Thymus (tissue), 11 donors: Measurements from ENCODE around the gene EMC8. TPM values are rescaled to one million over a fixed set of nuclear protein-coding genes. Genes with fewer than 3 reads are reported as not detected.
"Not testable (repeated sequence)": the region's sequence is repeated elsewhere in the genome, so short reads cannot be mapped to it uniquely, and the experiment has no call there.

Source experiments
- DNase-seq, 9 donors: peaks; one replicate each; pipeline ENCODE4 v3.0.0-alpha.2; 2013; ENCODE audit warnings: low spot score in 9 of 9, low read depth in 6 of 9, missing footprints in 1 of 9
- H3K27ac ChIP-seq, 2 donors: one replicate each; pipeline ENCODE4 v1.5.1; 2013; ENCODE audit warnings: control low read depth in 1 of 2, low read depth in 1 of 2, low read length in 1 of 2, mild to moderate bottlenecking in 1 of 2, moderate library complexity in 1 of 2
- H3K27me3 ChIP-seq, 2 donors: one replicate each; pipeline ENCODE4 v1.5.1; 2013; ENCODE audit warnings: low read length in 1 of 2; ENCODE audit not compliant: control insufficient read depth in 2 of 2, insufficient read depth in 1 of 2
- H3K36me3 ChIP-seq, 2 donors: one replicate each; pipeline ENCODE4 v1.5.1; 2013; ENCODE audit warnings: low read length in 1 of 2, mild to moderate bottlenecking in 1 of 2, moderate library complexity in 1 of 2; ENCODE audit not compliant: control insufficient read depth in 2 of 2, insufficient read depth in 2 of 2
- H3K4me1 ChIP-seq, 2 donors: one replicate each; pipeline ENCODE4 v1.5.1; 2013; ENCODE audit warnings: low read length in 2 of 2; ENCODE audit not compliant: control insufficient read depth in 2 of 2, insufficient read depth in 2 of 2
- H3K4me3 ChIP-seq, 2 donors: one replicate each; pipeline ENCODE4 v1.5.1; 2013; ENCODE audit warnings: low read length in 2 of 2, control low read depth in 1 of 2, mild to moderate bottlenecking in 1 of 2
- H3K9me3 ChIP-seq, 2 donors: one replicate each; pipeline ENCODE4 v1.5.1; 2013; ENCODE audit warnings: low read length in 1 of 2, mild to moderate bottlenecking in 1 of 2; ENCODE audit not compliant: control insufficient read depth in 2 of 2, insufficient read depth in 1 of 2
- WGBS: extraction: QIAGEN DNeasy Blood & Tissue Kit; methylation state at CpG from one replicate; pipeline ENCODE4 v1.1.7; 2013; 5-methylcytosine and 5-hydroxymethylcytosine counted together
- polyA plus RNA-seq: library from polyadenylated mRNA; stranded (reverse); fragments of 200-250 nt; gene quantifications from one replicate; pipeline ENCODE4 v1.2.3, GENCODE V29; 2013
- total RNA-seq: library from RNA; stranded (reverse); fragments of 120-200 nt; gene quantifications from one replicate; pipeline ENCODE4 v1.2.4, GENCODE V29; 2013
- donor health status: healthy.

The EMC8 gene
- total and polyA plus RNA-seq, 2 donors: 16.8 to 22.2 TPM

DNA sequence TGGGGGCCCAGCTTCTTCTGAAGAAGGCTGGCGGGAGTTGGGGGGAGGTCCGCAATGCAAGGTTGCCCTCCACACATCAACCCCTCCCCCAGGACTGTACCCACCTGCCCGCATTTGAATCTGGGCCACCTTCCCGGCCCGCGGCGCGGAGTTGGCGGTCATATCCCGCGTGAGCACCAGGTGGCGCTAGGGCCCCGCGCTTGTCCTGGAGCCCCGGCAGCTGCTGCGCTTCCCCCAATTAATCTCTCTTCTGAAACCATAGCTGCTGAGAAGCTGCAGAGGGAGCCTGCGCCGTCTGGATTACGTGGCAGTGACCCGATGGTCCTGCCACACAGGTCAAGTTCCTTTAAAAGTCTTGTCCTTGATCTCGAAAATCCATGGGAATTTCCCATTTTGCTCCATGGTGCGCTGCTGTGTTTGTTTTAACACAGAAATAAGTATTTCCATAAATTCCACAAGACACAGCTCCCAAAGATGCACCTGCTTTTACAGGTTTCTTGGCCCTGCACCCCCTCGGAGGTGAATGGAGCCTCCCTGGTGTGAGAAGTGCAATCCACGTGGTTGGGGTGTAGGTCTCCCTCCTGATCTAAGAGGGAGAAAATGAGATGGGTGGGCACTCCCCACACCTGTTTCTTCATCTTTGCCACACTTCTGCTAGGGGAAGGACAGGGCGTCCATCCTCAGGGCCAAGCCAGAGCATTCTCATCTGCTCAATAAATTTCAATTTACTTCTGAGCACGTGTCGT is 22.2 kb upstream of the EMC8 start:
- 18% methylated on average over 27 of the region's 27 CpGs for WGBS
- DNase-seq: peak in 8 of 9 donors; percentile 42 to 78 (median 62)
- H3K36me3 ChIP-seq: no peaks in the 10 kb centered on the region
- H3K9me3 ChIP-seq: peaks cover 0 to 2% of the 10 kb centered on the region in 2 donors
- H3K27ac ChIP-seq: no peak overlapping the region
- H3K4me1 ChIP-seq: peaks cover 0 to 8% of the 10 kb centered on the region in 2 donors
- H3K27me3 ChIP-seq: peaks cover 9 to 24% of the 10 kb centered on the region in 2 donors
- no peak overlapping the region for H3K4me3 ChIP-seq

DNA sequence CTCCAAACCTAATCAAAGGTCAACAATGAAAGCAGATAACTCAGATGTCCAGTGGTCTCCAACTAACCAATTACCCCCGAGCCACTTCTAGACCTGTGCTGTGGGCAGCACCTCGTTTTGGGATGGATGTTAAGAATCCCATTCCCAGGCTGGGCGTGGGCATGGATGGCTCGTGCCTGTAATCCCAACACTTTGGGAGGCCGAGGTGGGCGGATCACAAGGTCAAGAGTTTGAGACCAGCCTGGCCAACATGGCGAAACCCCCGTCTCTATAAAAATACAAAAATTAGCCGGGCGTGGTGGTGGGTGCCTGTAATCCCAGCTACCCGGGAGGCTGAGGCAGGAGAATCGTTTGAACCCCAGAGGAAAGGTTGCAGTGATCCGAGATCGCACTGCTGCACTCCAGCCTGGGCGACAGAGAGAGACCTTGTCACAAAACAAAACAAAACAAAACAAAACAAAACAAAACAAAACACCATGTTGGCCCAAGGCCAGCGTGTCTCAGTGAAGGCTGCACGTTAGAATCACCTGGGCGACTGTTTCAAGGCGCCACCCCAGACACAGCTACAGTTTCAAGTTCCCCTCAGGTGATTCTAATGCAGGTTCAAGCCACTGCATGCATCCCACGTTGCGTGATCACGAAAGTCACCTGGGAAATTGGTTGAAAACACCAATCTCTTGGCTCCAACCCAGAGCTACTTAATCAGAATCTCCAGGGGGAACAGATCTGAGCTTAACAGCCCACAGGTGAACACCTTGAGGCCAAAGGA is 21.4 kb upstream of the EMC8 start:
- Histone ChIP-seq H3K27me3 (peaks cover 9 to 18% of the 10 kb centered on the region in 2 donors), H3K27ac (no peak overlapping the region), H3K36me3 (no peaks in the 10 kb centered on the region), H3K4me3 (no peak overlapping the region), H3K9me3 (peaks cover 0 to 2% of the 10 kb centered on the region in 2 donors), H3K4me1 (peaks cover 0 to 8% of the 10 kb centered on the region in 2 donors)
- no peak for DNase-seq
- WGBS: 78% methylated on average over 22 of the region's 22 CpGs

DNA sequence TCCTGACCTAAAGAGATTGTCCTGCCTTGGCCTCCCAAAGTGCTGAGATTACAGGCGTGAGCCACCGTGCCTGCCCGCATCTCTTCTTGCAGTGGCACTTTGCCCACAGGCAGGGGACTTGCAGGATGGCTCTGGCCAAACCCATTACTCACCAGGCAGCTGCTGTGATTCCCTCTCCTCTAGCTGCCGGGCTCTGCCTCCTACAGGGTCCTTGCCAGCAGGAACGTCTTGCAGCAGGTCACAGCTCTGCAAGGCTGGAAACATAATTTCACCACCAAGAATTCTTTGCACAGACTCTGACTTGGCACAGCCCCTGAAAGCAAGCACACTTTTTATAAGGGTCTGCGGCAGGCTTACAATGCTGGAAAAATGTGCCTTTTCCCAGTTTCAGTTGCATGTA is 20.4 kb upstream of the EMC8 start:
- Histone ChIP-seq H3K27ac (no peak overlapping the region), H3K27me3 (peaks cover 9 to 18% of the 10 kb centered on the region in 2 donors), H3K4me1 (peaks cover 0 to 8% of the 10 kb centered on the region in 2 donors), H3K4me3 (no peak overlapping the region), H3K9me3 (peaks cover 0 to 2% of the 10 kb centered on the region in 2 donors), H3K36me3 (no peaks in the 10 kb centered on the region)
- no peak for DNase-seq
- WGBS: 90% methylated on average over 6 of the region's 6 CpGs

DNA sequence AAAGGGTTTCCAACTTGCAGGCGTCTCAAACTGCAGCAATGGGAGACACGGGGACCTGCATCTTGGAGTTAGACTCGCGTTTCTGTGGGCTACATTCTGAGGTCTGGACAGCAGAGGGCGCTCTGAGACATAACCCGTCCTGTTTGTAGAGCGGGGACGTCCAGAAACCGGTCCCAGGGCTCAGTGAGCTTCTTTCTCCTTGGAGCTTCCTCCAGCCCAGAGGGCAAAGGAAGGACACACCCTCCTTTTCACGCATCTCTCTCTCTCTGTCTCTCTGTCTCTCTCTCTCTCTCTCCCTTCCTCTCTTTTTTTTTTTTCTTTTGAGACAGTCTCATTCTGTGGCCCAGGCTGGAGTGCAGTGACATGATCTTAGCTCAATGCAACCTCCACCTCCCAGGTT is 19.9 kb upstream of the EMC8 start:
- H3K27ac ChIP-seq: no peak overlapping the region
- no peak overlapping the region for H3K4me3 ChIP-seq
- 2% methylated on average over 10 of the region's 10 CpGs for WGBS
- no peaks in the 10 kb centered on the region for H3K36me3 ChIP-seq
- peak; percentile 32 to 88 (median 76) for DNase-seq
- peaks cover 10 to 18% of the 10 kb centered on the region in 2 donors for H3K27me3 ChIP-seq
- peaks cover 0 to 8% of the 10 kb centered on the region in 2 donors for H3K4me1 ChIP-seq
- H3K9me3 ChIP-seq: peaks cover 0 to 2% of the 10 kb centered on the region in 2 donors

DNA sequence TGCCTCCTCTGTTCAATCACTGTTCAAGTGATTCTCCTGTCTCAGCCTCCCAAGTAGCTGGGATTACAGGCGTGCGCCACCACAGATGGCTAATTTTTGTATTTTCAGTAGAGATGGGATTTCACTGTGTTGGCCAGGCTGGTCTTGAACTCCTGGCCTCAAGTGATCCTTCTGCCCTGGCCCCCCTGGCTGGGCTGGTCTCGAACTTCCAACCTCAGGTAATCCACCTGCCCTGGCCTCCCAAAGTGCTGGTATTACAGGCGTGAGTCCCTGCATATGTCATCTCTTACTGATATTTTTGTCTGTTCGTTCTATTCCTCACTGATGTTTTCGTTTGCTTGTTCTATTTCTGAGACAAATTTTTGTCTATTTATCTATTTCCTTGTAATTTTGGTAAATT is 17.9 kb upstream of the EMC8 start:
- H3K4me3 ChIP-seq, H3K4me1 ChIP-seq, H3K9me3 ChIP-seq, DNase-seq, H3K36me3 ChIP-seq, H3K27ac ChIP-seq: not testable (repeated sequence)
- H3K27me3 ChIP-seq: peaks cover 11 to 36% of the 10 kb centered on the region in 2 donors
- WGBS: 97% methylated on average over 6 of the region's 6 CpGs

DNA sequence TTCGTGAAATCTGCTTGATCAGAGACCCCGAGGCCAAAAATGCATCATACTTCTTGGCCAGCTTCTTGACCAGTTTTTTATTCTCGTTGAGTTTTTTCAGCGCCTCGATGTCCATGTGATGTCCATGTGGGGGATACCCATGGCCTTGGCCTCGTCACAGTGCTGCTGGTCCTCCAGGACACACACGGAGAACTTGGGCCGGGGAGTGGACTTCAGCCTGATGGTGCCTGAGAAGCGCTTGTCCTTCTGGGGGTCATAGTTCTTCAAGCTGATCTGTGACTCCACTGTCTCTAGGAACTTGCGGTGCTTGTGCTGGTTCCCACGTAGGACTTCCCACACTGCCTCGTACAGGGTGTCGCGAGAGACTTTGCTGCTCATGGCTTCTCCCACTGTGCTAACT is 16.8 kb upstream of the EMC8 start:
- no peak for DNase-seq

DNA sequence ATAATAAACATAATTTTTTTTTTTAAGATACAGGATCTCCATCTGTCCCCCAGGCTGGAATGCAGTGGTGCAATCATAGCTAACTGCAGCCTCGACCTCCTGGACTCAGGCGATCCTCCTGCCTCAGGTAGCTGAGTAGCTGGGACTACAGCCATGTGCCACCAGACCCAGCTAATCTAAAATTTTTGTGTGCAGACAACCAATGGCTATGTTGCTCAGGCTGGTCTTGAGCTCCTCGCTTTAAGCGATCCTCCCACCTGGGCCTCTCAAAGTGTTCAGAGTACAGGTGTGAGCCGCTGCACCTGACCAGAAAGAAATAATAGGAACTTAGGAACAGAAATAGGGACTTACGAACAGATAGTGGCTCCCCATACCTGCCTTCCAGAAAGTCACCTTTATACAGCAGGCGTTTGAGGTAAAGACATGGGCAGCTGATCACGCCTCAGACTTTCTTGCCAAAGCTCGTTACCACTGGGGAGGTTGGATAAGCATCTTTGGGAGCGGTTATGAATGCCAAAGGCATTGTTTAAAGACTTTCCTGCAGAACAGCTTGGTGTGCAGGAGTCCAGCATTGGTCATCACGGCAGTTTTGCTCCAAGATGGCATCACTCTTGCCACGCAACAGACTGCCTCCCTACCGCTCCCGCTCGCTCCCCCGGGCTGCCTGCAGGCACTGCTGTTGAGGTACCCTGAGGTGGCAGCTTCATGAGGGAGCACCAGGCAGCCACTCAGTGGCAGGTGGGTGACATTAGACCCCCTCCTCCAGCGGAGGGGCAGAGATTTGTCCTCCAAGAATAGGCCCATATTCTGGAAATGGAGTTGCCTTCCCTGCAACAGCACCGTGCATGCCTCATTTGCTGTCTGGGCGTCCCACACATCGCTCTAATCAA is 13.7 kb upstream of the EMC8 start:
- no peak overlapping the region for H3K4me3 ChIP-seq
- no peak overlapping the region for H3K27ac ChIP-seq
- WGBS: 93% methylated on average over 20 of the region's 20 CpGs
- H3K27me3 ChIP-seq: peaks cover 2 to 34% of the 10 kb centered on the region in 2 donors
- no peaks in the 10 kb centered on the region for H3K9me3 ChIP-seq
- no peak for DNase-seq
- no peaks in the 10 kb centered on the region for H3K36me3 ChIP-seq
- H3K4me1 ChIP-seq: no peaks in the 10 kb centered on the region

More for the DNA sequence above, 16.8 kb upstream of the EMC8 start:
- peaks cover 10 to 44% of the 10 kb centered on the region in 2 donors for H3K27me3 ChIP-seq
- H3K36me3 ChIP-seq: no peaks in the 10 kb centered on the region
- no peak overlapping the region for H3K27ac ChIP-seq
- no peaks in the 10 kb centered on the region for H3K9me3 ChIP-seq
- 96% methylated on average over 14 of the region's 14 CpGs for WGBS
- peaks cover 0 to 2% of the 10 kb centered on the region in 2 donors for H3K4me1 ChIP-seq
- H3K4me3 ChIP-seq: no peak overlapping the region

DNA sequence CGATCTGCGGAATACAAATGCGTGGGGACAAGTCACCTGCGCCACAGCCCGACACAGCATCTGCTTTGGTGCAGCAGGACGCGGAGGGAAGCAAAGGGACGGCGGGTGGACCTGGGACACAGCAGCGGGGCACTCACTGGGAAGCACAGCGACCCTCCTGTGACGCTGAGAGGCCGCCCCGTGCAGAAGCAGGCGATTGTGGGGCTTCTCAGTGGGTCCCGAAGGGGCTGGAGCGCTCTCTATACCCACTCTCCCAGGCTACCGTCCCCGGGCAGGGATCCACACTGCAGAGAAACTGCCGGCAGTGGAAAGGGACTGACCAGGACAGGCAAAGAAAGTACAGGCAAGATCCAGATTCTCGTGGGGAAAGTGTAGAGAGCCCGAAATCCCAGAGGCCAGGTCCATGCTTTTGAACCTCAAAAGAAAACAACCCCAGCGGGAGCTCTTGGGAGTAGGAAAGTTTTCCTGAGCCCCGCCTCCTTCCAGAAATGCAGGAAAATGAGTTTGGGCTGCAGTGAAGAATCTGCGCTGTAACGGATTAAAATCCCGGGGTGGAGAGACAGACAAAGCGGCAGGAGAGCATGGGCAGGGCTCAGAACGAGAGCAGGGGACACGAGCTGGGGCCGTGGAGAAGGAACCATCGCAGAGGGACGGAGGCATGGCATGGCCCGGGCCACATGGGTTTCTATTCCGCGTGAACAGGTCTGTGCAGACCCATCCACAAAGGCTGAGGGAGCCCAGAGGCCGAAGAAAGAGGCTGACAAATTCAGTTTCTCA is 12.9 kb upstream of the EMC8 start:
- H3K4me3 ChIP-seq: no peak overlapping the region
- H3K27ac ChIP-seq: no peak overlapping the region
- 58% methylated on average over 37 of the region's 37 CpGs for WGBS
- peaks cover 0 to 2% of the 10 kb centered on the region in 2 donors for H3K36me3 ChIP-seq
- no peaks in the 10 kb centered on the region for H3K9me3 ChIP-seq
- peaks cover 2 to 34% of the 10 kb centered on the region in 2 donors for H3K27me3 ChIP-seq
- DNase-seq: no peak
- H3K4me1 ChIP-seq: no peaks in the 10 kb centered on the region
